HG03025 (cell line): ENCODE results near the gene CPT1B.

ENCODE experiments used
- ATAC-seq: cut with Tn5 transposase; IDR thresholded peaks from one replicate; pipeline ENCODE4 v1.9.1; 2021; ENCODE audit warnings: mild to moderate bottlenecking, moderate library complexity; ENCODE audit not compliant: unreplicated experiment, low FRiP score

Gene CPT1B

DNA sequence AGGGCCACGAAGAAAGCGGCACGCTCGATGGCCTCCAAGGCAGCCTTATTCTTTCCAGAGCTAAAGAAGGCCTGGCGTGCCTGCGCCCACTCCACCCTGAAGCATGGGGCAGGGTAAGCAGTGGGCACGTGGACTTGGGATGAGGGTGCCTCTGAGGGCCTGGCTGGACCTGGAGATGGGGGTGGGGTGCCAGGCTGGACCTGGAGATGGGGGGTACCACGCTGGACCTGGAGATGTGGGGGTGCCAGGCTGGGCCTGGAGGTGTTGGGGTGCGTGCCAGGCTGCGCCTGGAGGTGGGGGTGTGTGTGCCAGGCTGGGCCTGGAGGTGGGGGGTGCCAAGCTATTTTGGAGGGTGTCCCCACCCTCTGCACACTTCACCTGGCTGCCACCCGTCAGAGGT, 5.3 kb downstream of the CPT1B start:
- no peak for ATAC-seq

DNA sequence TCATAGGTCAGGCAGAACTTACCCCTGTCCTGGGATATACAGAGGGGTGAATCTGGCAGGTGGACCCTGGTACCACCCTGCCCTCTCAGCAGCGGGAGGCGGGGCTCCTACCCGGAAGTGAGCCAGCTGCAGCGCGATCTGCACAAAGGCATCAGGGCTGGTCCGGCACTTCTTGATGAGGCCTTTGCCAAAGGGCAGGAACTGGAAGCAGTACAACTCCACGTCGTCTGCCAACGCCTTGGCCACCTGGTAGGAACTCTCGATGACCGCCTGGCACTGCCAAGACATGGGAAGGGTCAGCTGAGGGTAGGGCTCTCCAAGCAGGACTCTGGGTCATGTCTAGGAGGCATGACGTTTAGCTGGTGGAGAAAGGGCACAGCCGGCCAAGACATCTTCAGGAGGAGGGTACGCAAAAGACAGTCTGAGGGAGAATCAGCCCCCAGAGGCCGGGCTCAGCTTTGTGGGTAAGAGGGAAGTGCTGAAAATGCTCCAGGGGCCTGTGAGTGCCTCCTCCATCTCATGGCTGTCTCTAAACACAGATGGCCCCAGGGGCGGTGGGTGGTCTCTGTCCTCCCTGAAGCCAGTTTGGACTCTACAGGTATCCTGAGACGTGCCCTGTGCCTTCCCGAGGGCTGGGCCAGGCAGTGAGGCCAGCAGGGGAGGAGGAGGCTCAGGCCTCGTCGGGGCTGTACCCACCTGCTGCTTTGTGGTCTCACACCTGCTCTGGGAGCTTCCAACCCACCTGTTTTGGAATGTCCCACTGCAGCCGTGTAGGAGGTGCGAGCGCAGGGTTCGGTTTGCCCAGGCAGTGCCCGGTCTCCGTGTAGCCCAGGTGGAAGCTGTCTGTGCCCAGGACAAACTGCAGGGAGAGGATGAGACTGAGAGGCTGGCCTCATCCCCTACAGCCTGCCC, 6.7 kb downstream of the CPT1B start:
- ATAC-seq, result no peak

DNA sequence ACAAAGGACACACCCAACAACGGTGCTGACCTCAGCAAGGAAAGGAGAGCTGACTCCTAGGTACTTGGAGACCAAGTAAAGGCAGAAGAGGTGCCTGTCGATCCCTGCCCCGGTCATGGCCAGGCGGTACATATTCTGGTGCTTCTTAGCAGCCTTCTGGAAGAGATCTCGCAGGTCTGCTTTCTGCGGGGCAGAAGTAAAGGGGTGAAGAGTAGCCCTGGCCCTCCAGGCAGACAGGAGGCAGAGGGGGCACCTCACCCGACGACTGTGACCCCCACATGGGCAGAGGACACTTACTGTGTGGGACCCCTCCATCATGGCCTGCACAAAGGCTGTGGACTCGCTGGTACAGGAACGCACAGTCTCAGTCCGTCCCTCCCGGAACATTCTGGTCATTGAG, 7.4 kb downstream of the CPT1B start:
- no peak for ATAC-seq

- ATAC-seq, result no peak
Measured at GRCh38 chr22:50569896-50570535, 8.2 kb downstream of the CPT1B start.

GRCh38 chr22:50569041-50569459, 9.2 kb downstream of the CPT1B start:
- ATAC-seq, result no peak

- no peak for ATAC-seq
Measured at GRCh38 chr22:50568626-50569025, 9.6 kb downstream of the CPT1B start.

DNA sequence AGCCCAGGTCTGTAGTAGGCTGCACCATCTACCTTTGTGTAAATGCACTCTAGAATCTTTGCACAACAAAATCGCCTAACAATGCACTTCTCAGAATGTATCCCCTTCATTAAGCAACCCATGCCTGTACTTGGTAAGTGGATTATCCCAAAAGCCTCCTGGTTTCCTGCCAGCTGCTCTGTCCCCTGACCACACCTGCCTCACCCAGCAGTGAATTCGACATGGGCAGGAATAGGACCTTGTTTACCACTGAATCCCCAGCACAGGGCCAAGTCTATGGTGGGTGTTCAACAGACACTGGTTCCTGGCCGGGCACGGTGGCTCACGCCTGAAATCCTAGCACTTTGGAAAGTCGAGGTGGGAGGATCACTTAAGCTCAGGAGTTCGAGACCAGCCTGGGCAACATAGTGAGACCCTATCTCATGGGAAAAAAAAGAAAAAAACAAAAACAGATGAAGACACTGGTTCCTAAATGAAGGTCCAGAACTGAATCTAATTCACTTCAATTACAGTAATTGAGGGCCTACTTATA, 10.4 kb downstream of the CPT1B start:
- ATAC-seq, result no peak

GRCh38 chr22:50564289-50564688, 13.9 kb downstream of the CPT1B start:
- no peak for ATAC-seq

DNA sequence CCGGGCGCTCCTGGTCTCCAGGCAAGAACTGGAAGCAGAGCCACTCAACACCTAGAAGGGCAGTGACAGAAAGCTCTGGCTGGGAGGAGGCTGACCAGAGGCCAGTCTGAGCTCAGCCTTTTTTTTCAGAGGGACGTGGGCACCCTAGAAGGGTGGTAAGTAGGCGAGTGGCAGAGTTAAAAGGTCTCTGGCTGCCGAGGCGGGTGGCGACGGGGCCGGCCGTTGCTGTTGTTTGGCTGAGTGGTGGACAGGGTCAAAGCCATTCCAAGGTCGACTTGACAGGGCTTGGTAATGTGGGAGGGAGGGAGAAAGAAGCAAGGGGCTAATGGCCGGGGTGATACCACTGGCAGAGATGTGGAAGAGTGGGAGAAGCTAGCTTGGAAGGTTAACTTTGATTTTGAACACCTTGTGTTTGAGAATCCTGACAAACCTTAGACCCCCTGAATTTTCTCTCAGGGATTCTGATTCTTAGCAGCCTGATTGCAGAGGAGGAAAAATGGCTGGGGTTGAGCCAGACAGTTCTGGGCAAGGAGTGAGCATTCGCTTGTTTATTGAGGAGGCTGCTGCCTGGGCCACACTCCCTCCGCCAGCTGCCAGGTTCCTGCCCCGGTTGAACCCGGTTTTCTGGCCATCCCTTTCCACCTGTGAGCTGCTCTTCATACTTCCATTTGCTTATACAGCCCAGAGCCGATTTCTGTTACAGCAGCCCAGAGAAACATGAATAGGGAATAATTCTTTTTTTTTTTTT, 14.6 kb downstream of the CPT1B start:
- ATAC-seq, result no peak

GRCh38 chr22:50562523-50563412, 15.5 kb downstream of the CPT1B start, which contains the start of gene SYCE3:
SYCE3 (minus strand) TSS chr22:50562919; CDS start chr22:50556405, 6,514 bp downstream.
- peak; percentile 91 for ATAC-seq

DNA sequence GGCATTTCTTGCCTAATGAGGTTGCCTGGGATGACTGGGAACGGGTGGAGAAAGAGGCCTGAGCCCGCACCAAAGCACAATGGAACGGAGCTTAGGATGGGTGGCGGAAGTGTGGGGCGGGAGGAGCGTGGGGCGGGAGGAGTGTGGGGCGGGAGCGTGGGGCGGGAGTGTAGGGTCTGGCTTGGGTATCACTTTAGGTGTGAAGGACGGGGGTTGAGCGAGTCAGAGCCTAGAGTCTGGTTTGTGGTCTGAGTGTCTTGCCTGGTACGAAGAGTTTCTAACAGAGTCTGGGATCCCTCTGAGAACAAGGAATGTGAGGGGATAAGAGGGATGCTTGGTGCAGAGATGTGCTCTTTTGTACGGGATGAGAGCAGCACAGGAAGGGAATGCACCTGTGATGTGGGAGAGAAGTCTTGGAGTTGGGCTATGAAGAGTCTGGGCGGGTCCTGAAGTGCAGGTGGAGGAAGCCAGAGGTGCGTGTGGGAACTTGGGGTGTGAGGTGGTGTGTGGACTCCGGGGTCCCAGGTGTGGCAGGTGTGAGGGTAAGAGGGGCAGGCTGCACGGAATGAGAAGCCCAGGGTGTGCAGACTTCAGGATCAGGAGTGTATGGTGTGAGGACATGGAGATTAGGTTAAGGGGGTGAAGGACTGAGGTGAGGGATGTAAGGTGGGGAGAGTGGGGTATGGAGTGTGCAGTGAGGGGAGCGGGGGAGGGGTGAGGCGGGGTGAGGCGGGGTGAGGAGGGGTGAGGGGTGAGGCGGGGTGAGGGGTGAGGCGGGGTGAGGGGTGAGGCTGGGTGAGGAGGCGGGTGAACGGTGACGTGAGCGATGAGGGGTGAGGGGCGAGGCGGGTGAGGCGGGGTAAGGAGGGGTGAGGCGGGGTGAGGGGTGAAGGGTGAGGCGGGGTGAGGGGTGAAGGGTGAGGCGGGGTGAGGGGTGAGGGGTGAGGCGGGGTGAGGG, 16.5 kb downstream of the CPT1B start:
- no peak for ATAC-seq

GRCh38 chr22:50560034-50560433, 18.2 kb downstream of the CPT1B start:
- ATAC-seq, result no peak

DNA sequence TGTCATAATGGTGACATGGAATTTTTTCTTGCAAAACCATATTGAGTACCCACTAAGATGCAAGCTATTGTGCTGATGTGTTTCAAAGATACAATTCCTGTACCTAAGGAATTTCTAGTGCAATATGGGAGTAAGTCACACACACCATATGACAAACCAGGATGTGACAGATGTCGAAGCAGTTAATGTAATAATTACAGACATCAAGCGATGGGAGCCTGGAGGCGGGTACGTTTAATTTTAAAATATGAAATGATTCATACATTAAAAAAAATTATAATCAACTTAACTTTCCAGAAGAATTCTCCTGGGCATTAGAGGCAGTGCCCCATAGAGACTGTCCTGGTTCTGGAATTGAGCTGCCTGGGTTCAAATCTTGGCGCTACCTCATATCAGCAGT, 21.5 kb downstream of the CPT1B start:
- no peak for ATAC-seq

DNA sequence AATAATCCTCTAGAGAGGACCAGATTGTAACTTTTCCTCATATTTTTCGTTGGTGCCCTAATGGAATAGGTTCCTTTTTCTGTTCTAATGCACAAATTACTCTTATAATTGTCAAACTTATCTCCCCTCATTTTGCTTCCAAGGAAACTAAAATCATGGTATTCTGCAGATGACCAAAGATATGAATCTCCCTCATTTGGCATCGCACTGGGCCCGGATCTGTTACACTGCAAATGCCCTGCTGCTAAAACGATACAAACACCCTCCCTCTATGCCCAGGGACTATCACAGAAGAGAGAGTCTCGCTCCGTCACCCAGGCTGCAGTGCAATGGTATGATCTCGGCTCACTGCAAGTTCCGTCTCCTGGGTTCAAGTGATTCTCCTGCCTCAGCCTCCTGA, 24.9 kb downstream of the CPT1B start:
- no peak for ATAC-seq

GRCh38 chr22:50551160-50551752, 27.0 kb downstream of the CPT1B start:
- no peak for ATAC-seq

DNA sequence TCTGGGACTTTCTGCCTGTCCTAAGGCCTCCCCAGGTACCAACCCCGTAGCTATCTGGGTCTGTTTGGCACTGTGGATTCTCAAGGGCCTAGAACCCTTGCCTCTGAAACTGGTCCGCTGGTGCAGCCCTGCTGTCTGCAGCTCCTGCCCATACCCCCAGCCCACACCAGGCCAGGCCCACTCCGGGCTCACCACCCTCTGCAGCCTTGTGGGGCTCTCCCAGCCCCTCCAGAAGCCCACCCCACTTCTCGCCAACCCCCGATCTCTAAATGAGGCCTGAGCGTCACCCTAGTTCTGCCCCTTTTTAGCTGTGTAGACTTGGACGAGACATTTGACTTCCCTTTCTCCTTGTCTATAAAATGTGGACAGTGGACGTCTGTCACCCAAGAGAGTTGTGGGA, 27.8 kb downstream of the CPT1B start:
- ATAC-seq, result no peak

DNA sequence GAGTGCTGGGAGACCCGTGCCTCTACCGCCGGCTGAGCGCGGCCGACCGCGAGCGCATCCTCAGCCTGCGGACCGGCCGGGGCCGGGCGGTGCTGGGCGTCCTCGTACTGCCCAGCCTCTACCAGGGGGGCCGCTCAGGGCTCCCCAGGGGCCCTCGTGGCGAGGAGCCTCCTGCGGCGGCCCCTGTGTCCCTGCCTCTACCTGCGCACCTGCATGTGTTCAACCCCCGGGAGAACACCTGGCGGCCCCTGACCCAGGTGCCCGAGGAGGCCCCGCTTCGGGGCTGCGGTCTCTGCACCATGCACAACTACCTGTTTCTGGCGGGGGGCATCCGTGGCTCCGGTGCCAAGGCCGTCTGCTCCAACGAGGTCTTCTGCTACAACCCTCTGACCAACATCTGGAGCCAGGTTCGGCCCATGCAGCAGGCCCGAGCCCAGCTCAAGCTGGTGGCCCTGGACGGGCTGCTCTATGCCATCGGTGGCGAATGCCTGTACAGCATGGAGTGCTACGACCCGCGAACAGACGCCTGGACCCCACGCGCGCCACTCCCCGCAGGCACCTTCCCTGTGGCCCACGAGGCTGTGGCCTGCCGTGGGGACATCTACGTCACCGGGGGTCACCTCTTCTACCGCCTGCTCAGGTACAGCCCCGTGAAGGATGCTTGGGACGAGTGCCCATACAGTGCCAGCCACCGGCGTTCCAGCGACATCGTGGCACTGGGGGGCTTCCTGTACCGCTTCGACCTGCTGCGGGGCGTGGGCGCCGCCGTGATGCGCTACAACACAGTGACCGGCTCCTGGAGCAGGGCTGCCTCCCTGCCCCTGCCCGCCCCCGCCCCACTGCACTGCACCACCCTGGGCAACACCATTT, 29.1 kb downstream of the CPT1B start:
- ATAC-seq, result no peak
